HL-60 (cell line): Measurements from ENCODE around the gene IGFBPL1.

Experiments
- POLR2AphosphoS5 ChIP-seq: IDR thresholded peaks from 2 replicates; pipeline ENCODE4 v1.6.1; 2012; ENCODE audit warnings: low read depth
- TF ChIP-seq, protein P1 (sequence below): IDR thresholded peaks from one replicate; pipeline ENCODE4 v1.5.1; 2011; ENCODE audit warnings: low read length, control low read depth, inconsistent platforms; ENCODE audit not compliant: insufficient read depth
- TF ChIP-seq, protein P2 (sequence below): IDR thresholded peaks from 2 replicates; pipeline ENCODE4 v1.6.1; 2012; ENCODE audit warnings: low read depth; ENCODE audit not compliant: insufficient replicate concordance

DNA sequence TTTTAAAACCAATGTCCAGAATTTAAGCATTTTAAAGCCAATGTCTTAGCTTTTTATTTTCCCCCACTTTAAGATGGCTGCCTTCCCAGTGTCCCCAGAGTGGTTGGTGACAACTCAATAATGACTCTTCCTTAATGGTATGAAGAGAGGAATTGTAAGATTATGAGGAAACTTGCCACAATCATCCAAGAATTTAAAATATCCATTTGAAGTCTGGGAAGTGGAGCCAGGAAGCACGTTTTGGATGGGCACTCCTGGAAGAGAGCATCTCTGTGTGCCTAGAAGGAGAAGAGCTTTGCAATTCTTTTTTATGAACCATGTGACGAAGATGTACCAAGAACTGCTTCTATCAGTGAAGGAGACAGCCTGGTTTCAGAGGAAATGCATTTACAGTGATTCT lies 11.3 kb upstream of the IGFBPL1 start:
- TF ChIP-seq, protein P1, sequence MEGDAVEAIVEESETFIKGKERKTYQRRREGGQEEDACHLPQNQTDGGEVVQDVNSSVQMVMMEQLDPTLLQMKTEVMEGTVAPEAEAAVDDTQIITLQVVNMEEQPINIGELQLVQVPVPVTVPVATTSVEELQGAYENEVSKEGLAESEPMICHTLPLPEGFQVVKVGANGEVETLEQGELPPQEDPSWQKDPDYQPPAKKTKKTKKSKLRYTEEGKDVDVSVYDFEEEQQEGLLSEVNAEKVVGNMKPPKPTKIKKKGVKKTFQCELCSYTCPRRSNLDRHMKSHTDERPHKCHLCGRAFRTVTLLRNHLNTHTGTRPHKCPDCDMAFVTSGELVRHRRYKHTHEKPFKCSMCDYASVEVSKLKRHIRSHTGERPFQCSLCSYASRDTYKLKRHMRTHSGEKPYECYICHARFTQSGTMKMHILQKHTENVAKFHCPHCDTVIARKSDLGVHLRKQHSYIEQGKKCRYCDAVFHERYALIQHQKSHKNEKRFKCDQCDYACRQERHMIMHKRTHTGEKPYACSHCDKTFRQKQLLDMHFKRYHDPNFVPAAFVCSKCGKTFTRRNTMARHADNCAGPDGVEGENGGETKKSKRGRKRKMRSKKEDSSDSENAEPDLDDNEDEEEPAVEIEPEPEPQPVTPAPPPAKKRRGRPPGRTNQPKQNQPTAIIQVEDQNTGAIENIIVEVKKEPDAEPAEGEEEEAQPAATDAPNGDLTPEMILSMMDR, result no peak
- TF ChIP-seq, protein P2, sequence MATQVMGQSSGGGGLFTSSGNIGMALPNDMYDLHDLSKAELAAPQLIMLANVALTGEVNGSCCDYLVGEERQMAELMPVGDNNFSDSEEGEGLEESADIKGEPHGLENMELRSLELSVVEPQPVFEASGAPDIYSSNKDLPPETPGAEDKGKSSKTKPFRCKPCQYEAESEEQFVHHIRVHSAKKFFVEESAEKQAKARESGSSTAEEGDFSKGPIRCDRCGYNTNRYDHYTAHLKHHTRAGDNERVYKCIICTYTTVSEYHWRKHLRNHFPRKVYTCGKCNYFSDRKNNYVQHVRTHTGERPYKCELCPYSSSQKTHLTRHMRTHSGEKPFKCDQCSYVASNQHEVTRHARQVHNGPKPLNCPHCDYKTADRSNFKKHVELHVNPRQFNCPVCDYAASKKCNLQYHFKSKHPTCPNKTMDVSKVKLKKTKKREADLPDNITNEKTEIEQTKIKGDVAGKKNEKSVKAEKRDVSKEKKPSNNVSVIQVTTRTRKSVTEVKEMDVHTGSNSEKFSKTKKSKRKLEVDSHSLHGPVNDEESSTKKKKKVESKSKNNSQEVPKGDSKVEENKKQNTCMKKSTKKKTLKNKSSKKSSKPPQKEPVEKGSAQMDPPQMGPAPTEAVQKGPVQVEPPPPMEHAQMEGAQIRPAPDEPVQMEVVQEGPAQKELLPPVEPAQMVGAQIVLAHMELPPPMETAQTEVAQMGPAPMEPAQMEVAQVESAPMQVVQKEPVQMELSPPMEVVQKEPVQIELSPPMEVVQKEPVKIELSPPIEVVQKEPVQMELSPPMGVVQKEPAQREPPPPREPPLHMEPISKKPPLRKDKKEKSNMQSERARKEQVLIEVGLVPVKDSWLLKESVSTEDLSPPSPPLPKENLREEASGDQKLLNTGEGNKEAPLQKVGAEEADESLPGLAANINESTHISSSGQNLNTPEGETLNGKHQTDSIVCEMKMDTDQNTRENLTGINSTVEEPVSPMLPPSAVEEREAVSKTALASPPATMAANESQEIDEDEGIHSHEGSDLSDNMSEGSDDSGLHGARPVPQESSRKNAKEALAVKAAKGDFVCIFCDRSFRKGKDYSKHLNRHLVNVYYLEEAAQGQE, result no peak
- TF ChIP-seq POLR2AphosphoS5, result no peak
